ENCODE measurements around the gene AUTS2. TPM values are rescaled to one million over a fixed set of nuclear protein-coding genes. Genes with fewer than 3 reads are reported as not detected.
A peak's percentile ranks its signal among the peaks of the same experiment; 100 is the strongest.

AUTS2 gene
- total RNA-seq, 1 donor from 2014 or later = 125 TPM

- H3K9me3 Mint-ChIP-seq (ENCODE audit: low read depth) = no peaks in the 10 kb centered on the region
- DNase-seq (ENCODE audit: low spot score, unreplicated experiment) = no peak
- peaks cover 64% of the 10 kb centered on the region for H3K4me1 Mint-ChIP-seq (ENCODE audit: low read depth)
- H3K4me3 Mint-ChIP-seq (ENCODE audit: low read depth) = no peak overlapping the region
- H3K27ac Mint-ChIP-seq = no peak overlapping the region
- no peaks in the 10 kb centered on the region for H3K27me3 Mint-ChIP-seq
- no peak for TF ChIP-seq CTCF (IDR thresholded peaks at IDR 0.05; ENCODE audit: unreplicated experiment)
- no peaks in the 10 kb centered on the region for H3K36me3 Mint-ChIP-seq (ENCODE audit: insufficient read depth)
These were observed 155.7 kb downstream of the AUTS2 start for GRCh38 chr7:69753981-69754380.

GRCh38 chr7:69754476-69754875, 156.2 kb downstream of the AUTS2 start:
- H3K4me1 Mint-ChIP-seq (ENCODE audit: low read depth) = peaks cover 60% of the 10 kb centered on the region

GRCh38 chr7:69756235-69756634, 158.0 kb downstream of the AUTS2 start:
- no peak for DNase-seq (ENCODE audit: low spot score, unreplicated experiment)
- H3K36me3 Mint-ChIP-seq (ENCODE audit: insufficient read depth) = no peaks in the 10 kb centered on the region
- no peaks in the 10 kb centered on the region for H3K27me3 Mint-ChIP-seq
- no peak for TF ChIP-seq CTCF (IDR thresholded peaks at IDR 0.05; ENCODE audit: unreplicated experiment)
- H3K4me3 Mint-ChIP-seq (ENCODE audit: low read depth) = no peak overlapping the region
- peaks cover 52% of the 10 kb centered on the region for H3K4me1 Mint-ChIP-seq (ENCODE audit: low read depth)
- peak overlapping the region; percentile 0 for H3K27ac Mint-ChIP-seq
- H3K9me3 Mint-ChIP-seq (ENCODE audit: low read depth) = no peaks in the 10 kb centered on the region

More at GRCh38 chr7:69754476-69754875, 156.2 kb downstream of the AUTS2 start:
- Mint-ChIP-seq H3K36me3 (ENCODE audit: insufficient read depth) (no peaks in the 10 kb centered on the region), H3K27me3 (no peaks in the 10 kb centered on the region), H3K27ac (no peak overlapping the region), H3K9me3 (ENCODE audit: low read depth) (no peaks in the 10 kb centered on the region), H3K4me3 (ENCODE audit: low read depth) (no peak overlapping the region)
- no peak for DNase-seq (ENCODE audit: low spot score, unreplicated experiment)
- no peak for TF ChIP-seq CTCF (IDR thresholded peaks at IDR 0.05; ENCODE audit: unreplicated experiment)

- H3K4me1 Mint-ChIP-seq (ENCODE audit: low read depth) = peaks cover 47% of the 10 kb centered on the region
- H3K4me3 Mint-ChIP-seq (ENCODE audit: low read depth) = no peak overlapping the region
- H3K36me3 Mint-ChIP-seq (ENCODE audit: insufficient read depth) = no peaks in the 10 kb centered on the region
- no peaks in the 10 kb centered on the region for H3K27me3 Mint-ChIP-seq
- TF ChIP-seq CTCF (IDR thresholded peaks at IDR 0.05; ENCODE audit: unreplicated experiment) = no peak
- no peaks in the 10 kb centered on the region for H3K9me3 Mint-ChIP-seq (ENCODE audit: low read depth)
- H3K27ac Mint-ChIP-seq = no peak overlapping the region
- DNase-seq (ENCODE audit: low spot score, unreplicated experiment) = no peak
These were observed 159.3 kb downstream of the AUTS2 start for GRCh38 chr7:69757528-69757927.

- H3K4me3 Mint-ChIP-seq (ENCODE audit: low read depth) = no peak overlapping the region
- no peaks in the 10 kb centered on the region for H3K27me3 Mint-ChIP-seq
- H3K27ac Mint-ChIP-seq = no peak overlapping the region
- no peaks in the 10 kb centered on the region for H3K9me3 Mint-ChIP-seq (ENCODE audit: low read depth)
- DNase-seq (ENCODE audit: low spot score, unreplicated experiment) = no peak
- H3K36me3 Mint-ChIP-seq (ENCODE audit: insufficient read depth) = no peaks in the 10 kb centered on the region
- TF ChIP-seq CTCF (IDR thresholded peaks at IDR 0.05; ENCODE audit: unreplicated experiment) = no peak
- H3K4me1 Mint-ChIP-seq (ENCODE audit: low read depth) = peaks cover 46% of the 10 kb centered on the region
These were observed 159.7 kb downstream of the AUTS2 start for GRCh38 chr7:69757981-69758430.
